NCI-H1092 (cell line): ENCODE measurements around the gene TRPM2.
A peak's percentile ranks its signal among the peaks of the same experiment; 100 is the strongest.

ENCODE experiments used
- DNase-seq: peaks from one replicate; lab custom pipeline; 2025; lab: John Stamatoyannopoulos, UW

TRPM2 gene

DNA sequence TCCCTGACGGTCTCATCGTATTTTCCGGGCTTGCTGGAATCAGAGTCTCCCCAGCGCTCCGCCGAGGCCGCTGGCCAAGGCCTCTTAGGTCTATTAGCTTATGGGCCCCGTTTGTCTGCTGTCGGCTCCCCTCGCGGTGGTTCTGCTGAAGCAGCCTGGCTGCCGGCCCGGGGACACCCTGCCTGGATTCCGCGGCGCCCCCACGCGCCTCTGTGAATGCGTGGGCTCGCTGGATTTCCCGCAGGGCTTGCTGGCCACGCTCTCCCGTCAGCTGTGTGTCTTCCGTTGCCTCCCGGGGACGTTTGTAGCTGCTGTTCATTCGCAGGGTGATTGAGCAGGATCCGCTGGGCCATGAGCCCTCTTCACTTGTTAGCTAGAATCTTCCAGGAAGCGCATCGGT, 110.3 kb downstream of the TRPM2 start:
- DNase-seq = no peak

- no peak for DNase-seq
Observed at GRCh38 chr21:44464351-44464750, 110.9 kb downstream of the TRPM2 start.

GRCh38 chr21:44466351-44466954, 113.0 kb downstream of the TRPM2 start:
- DNase-seq = peak; percentile 7

DNA sequence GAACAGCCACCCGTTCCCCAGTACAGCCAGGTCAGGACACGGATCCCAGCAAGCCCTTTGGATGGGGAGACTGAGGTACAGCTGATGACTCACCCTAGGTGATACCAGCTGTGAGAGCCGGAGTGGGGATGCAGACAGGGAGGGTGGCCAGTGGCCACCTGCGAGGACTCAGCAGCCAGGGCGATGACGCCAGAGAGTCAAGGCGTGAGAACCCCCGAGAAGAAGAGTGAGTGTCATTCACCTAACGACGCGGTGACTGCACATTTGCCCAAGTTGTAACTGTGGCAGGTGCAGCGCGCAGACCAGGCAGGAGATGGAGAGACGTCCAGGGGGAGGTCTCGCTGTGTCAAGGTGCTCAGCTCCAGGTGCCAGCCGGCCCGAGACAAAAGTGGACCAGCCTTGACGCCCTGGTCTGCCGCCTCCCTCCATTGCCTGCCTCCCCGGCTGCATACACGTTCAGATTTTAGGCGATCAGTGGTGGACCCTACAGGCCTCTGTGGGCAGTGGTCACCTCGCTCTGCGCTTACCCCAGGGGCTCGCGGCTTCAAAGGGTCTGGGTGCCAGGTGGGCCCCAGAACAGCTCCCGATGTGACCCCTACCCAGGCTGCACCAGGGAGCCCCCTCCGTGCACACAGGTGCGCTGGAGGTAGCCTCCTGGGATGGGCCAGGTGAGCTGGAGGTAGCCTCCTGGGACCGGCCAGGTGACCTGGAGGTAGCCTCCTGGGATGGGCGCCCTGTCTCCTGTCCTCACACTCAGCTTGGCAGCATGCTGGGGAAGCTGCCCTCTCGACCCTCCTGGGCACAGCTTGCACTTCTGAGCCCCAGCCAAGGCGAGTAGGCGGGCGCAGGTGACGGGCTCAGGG, 113.8 kb downstream of the TRPM2 start:
- no peak for DNase-seq

GRCh38 chr21:44467859-44468195, 114.4 kb downstream of the TRPM2 start:
- no peak for DNase-seq

GRCh38 chr21:44471341-44471740, 117.9 kb downstream of the TRPM2 start:
- no peak for DNase-seq

GRCh38 chr21:44471996-44472395, 118.6 kb downstream of the TRPM2 start:
- no peak for DNase-seq

GRCh38 chr21:44473915-44474555, 120.6 kb downstream of the TRPM2 start:
- no peak for DNase-seq

GRCh38 chr21:44475266-44475845, 121.9 kb downstream of the TRPM2 start:
- no peak for DNase-seq

DNA sequence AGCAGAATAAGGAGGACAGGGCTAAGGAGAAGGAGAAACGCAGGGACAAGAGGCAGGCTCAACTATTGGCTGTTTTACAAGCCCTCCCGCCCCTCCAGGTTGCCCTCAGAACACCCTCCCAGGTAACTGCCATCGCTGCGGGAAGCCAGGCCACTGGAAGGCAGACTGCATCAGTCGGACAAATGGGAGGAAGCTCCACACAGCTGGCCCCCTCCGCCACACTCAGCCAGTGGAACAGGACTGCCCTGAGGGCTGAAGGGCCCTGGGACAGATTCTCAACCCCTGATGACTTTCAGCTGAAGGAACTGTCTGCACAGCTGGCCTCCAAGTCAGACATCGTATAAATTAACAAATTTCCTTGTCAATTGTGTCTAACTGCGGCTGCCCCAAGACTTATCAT, 123.7 kb downstream of the TRPM2 start:
- no peak for DNase-seq

- no peak for DNase-seq
Observed at GRCh38 chr21:44477712-44478111, 124.3 kb downstream of the TRPM2 start.

DNA sequence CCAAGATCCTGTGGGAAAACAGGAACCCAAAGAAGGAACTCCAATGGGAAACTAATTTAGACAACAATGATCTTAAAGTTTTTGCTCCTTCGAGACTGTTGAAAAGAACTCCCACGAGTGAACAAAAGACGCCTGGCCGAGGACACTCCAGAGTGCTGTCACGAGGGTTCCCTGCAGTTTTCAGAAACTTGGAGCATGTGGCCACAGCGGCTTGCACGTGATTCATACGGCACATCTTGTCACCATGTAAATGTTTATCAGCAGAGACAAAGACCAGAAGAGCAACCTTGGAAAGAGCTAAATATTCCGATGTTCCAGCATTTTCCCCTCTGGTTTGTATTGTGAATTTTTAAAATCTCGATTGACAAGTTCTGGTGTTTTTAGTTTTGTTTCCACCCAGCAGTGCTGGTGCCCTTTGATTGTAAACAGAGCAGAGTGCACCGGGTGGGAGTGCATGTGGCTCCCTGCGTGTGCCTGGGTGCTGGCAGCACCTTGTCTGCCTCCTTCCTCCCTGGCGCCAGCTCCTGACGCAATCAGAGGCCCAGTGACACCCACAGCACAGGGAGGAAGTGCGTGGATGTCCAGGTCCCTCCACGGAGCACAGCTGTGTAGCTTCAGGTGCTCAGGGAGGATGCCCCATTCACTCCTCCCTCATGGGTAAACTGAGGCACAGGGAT, 124.8 kb downstream of the TRPM2 start:
- DNase-seq = no peak

- DNase-seq = no peak
Observed at GRCh38 chr21:44478801-44479167, 125.4 kb downstream of the TRPM2 start.

- DNase-seq = peak; percentile 31
Observed at GRCh38 chr21:44479556-44480199, 126.3 kb downstream of the TRPM2 start.

GRCh38 chr21:44480200-44481053, 127.0 kb downstream of the TRPM2 start:
- no peak for DNase-seq

- DNase-seq = no peak
Observed at GRCh38 chr21:44482581-44483287, 129.3 kb downstream of the TRPM2 start.

DNA sequence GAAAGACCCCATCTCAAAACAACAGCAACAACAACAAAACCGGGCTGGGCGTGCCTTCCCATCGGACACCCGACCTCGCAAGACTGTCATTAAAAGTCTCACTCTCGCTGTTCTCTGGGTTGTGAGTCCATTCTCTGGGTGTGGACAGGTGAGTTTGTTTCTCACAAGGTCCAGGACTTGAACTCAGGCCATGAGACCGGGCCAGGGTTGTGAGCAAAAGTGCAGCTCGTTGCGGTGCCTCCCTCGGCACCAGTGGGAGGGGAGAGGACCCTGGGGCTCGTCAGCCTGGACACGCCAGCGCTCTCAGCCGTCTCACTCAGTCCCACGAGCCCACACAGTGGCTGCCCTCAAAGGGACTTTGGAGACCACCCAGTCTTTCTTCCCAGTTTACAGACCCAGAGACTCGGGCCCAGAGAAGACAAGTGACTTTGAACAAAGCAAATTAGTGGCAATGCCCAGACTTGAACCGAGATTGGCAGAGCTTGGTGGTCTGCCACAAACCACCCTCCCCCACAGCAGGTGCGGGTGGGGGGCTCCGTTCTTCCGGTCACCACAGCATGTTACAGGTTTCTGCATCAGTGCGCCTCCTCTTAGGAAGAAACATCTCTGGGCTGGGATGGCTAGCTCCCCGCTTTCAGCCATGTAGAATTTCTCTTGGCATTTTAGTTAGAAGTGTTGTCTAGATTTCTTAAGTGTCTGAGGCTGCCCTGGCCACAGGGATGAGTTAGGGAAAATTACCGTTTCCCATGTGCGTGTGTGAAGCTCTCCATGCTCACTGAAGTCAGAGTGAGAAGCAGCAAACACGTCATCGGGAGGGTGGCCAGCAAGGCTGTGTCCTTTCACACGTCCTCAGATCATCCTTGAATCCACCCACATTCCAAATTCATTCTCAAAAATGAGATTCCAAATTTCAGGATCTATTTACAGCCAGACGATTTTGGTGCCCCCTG, 130.1 kb downstream of the TRPM2 start:
- no peak for DNase-seq

GRCh38 chr21:44484498-44485253, 131.3 kb downstream of the TRPM2 start:
- DNase-seq = no peak
